ENCODE results near the gene LMO1.

DNA sequence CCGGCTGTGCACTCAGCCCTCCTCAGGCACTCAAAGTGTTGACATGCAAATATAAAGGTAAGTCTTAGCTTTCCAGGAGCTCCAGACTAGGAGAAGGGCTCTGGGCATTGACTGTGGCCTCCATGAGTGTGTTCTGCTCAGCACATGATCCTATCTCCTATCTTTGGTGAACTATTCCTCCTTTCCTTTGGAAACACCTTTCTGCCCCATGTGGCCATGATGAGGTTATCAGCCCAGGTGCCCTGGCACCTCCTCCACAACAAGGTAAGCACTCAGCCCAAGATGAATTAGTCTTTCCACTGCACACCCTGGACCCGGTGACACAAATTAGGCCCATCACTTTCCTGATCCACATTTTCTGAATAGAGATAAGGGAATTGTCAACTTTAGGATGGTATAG, 37.9 kb upstream of the LMO1 start:
- no peak for TF ChIP-seq EP300 (IDR thresholded peaks at IDR 0.05)
- TF ChIP-seq POLR2A (IDR thresholded peaks at IDR 0.05) = no peak
- TF ChIP-seq CTCF (IDR thresholded peaks at IDR 0.05) = no peak
